Heart left ventricle (tissue), 16 donors: Measurements from ENCODE around the gene CDH12. TPM values are rescaled to one million over a fixed set of nuclear protein-coding genes. Genes with fewer than 3 reads are reported as not detected.

Experiments
- ATAC-seq, 4 donors: fragments of 200-7000 bp; cut with Tn5 transposase; one replicate each; pipeline ENCODE4 v1.9.1; 2020 to 2022; ENCODE audit warnings: moderate library complexity in 4 of 4, mild to moderate bottlenecking in 3 of 4, moderate number of reproducible peaks in 1 of 4
- DNase-seq, 5 donors: peaks; one replicate each; pipeline ENCODE4 v3.0.0-alpha.2; 2020
- H3K27ac ChIP-seq, 12 donors: fragments of 200-600 bp; sonication (generic) in 4 of 12; one replicate each; pipeline versions ENCODE4 v1.5.0 to v1.8.0; 2016 to 2022; ENCODE audit warnings: mild to moderate bottlenecking in 2 of 12
- H3K27me3 ChIP-seq, 9 donors: fragments of 200-600 bp; sonication (generic) in 2 of 9; one replicate each; pipeline versions ENCODE4 v1.5.1 to v1.8.0; 2016 to 2022; ENCODE audit warnings: mild to moderate bottlenecking in 3 of 9
- H3K36me3 ChIP-seq, 9 donors: fragments of 200-600 bp; sonication (generic) in 2 of 9; one replicate each; pipeline versions ENCODE4 v1.5.0 to v1.8.0; 2018 to 2022; ENCODE audit warnings: mild to moderate bottlenecking in 2 of 9
- H3K4me1 ChIP-seq, 12 donors: fragments of 200-600 bp; sonication (generic) in 4 of 12; one replicate each; pipeline versions ENCODE4 v1.5.0 to v1.8.0; 2016 to 2022; ENCODE audit warnings: mild to moderate bottlenecking in 3 of 12
- H3K4me3 ChIP-seq, 12 donors: fragments of 200-600 bp; sonication (generic) in 4 of 12; one replicate each; pipeline versions ENCODE4 v1.5.0 to v1.8.0; 2017 to 2022; ENCODE audit warnings: mild to moderate bottlenecking in 9 of 12, moderate library complexity in 4 of 12
- H3K9me3 ChIP-seq, 12 donors: fragments of 200-600 bp; sonication (generic) in 4 of 12; one replicate each; pipeline versions ENCODE4 v1.5.0 to v1.8.0; 2016 to 2022; ENCODE audit warnings: mild to moderate bottlenecking in 1 of 12
- CTCF ChIP-seq, 12 donors: fragments of 200-600 bp; sonication (generic) in 4 of 12; IDR thresholded peaks; one replicate each; pipeline versions ENCODE4 v1.5.0 to v1.8.0; 2018 to 2022; ENCODE audit warnings: antibody characterized with exemption in 12 of 12, mild to moderate bottlenecking in 5 of 12
- POLR2A ChIP-seq, 2 donors: fragments of 450-650 bp; IDR thresholded peaks; one replicate each; pipeline ENCODE4 v1.6.1; 2017; ENCODE audit warnings: antibody characterized with exemption in 2 of 2, mild to moderate bottlenecking in 2 of 2, moderate library complexity in 2 of 2
- WGBS, 4 donors: extraction: QIAGEN DNeasy Blood & Tissue Kit in 2 of 4; methylation state at CpG; one replicate each; pipeline versions ENCODE4 v1.1.5 to v1.1.7; 2013 to 2018; 5-methylcytosine and 5-hydroxymethylcytosine counted together
- intact Hi-C, 10 donors: fragments of 100-400 bp; cut with DNase I; formaldehyde crosslinking; loops; one replicate each; pipeline versions ENCODE4 v1.11.1 to v1.14.2; 2022
- polyA plus RNA-seq, 2 donors: library from polyadenylated mRNA; stranded (reverse); fragments of 200-250 nt; gene quantifications; one replicate each; pipeline ENCODE4 v1.2.3, GENCODE V29; 2013
- total RNA-seq, 9 donors: library from RNA; depleted of rRNA in 2 of 9; stranded (reverse); fragments of >200 nt in 2 of 9; fragmentation: NEBNext Ultra II Directional in 3 of 9; extraction: Animal tissue kit (Norgen Biotek cat#: 25700) in 3 of 9; gene quantifications; one replicate each; pipeline versions ENCODE4 v1.1.0 to v1.2.4, GENCODE V29; 2016 to 2023
- donor health status: ischemic (EF 13 %, LVEDD 7.1; RV severe dilation, severe dysfunction).
- donor health status: healthy with polysubstance abuse.
- donor health status: DM: no; HTN: yes; CAD: no.
- donor health status: DM: no; HTN: no; CAD: no.
- donor health status: ischemic (EF 25% LVEDD 6.9; RV normal size, moderate dysfunction).
- donor health status: ischemic (EF 25% LVEDD 5.7; RV mildly dilated, moderate dysfunction).
- donor health status: healthy.
- donor health status: DM: yes; HTN: yes; CAD: no.
- donor health status: ischemic (EF 35%, LVEDD 5.7; RV mildly dilated, moderate dysfunction).
- donor health status: nonischemic (EF 11% LVEDD 7.7; RV severe dilation, severe dysfunction).
- donor health status: DM: yes; HTN: yes; CAD: no.
- donor health status: PGD.
- donor health status: ischemic (EF 29% LVEDD 5.4; RV normal size, mild dysfunction).
- donor health status: nonischemic (EF 23%, LVEDD 6.1; RV moderate dilation, normal function).

CDH12 gene
- total and polyA plus RNA-seq, 11 donors = 0.11 TPM; not detected in 10

- intact Hi-C loops = no loop called here
These were observed 1045.2 kb downstream of the CDH12 start for GRCh38 chr5:21807953-21808352.

GRCh38 chr5:21806943-21807342 lies 1046.2 kb downstream of the CDH12 start:
- intact Hi-C loops = no loop called here
- H3K4me1 ChIP-seq = no peaks in the 10 kb centered on the region
- TF ChIP-seq CTCF (IDR thresholded peaks at IDR 0.05) (no peak), POLR2A (IDR thresholded peaks at IDR 0.05) (no peak)
- no peaks in the 10 kb centered on the region for H3K36me3 ChIP-seq
- WGBS, 4 donors = 0 to 33% (median 15%) methylated on average over 1 of the region's 1 CpG
- H3K4me3 ChIP-seq = no peak overlapping the region
- no peak overlapping the region for H3K27ac ChIP-seq
- ATAC-seq (no peak), DNase-seq (no peak)
- H3K27me3 ChIP-seq = no peaks in the 10 kb centered on the region
- H3K9me3 ChIP-seq = no peaks in the 10 kb centered on the region

More at GRCh38 chr5:21807953-21808352, 1045.2 kb downstream of the CDH12 start:
- WGBS, 4 donors = 55 to 63% (median 61%) methylated on average over 5 of the region's 5 CpGs
- Histone ChIP-seq H3K36me3 (no peaks in the 10 kb centered on the region), H3K4me3 (no peak overlapping the region), H3K27me3 (no peaks in the 10 kb centered on the region), H3K27ac (no peak overlapping the region), H3K9me3 (no peaks in the 10 kb centered on the region), H3K4me1 (no peaks in the 10 kb centered on the region)
- TF ChIP-seq CTCF (IDR thresholded peaks at IDR 0.05) (no peak), POLR2A (IDR thresholded peaks at IDR 0.05) (no peak)
- DNase-seq = no peak
- no peak for ATAC-seq

- WGBS, 4 donors = 70 to 80% (median 74%) methylated on average over 3 of the region's 3 CpGs
- no peak overlapping the region for H3K27ac ChIP-seq
- no peak overlapping the region for H3K4me3 ChIP-seq
- no peaks in the 10 kb centered on the region for H3K4me1 ChIP-seq
- H3K27me3 ChIP-seq = no peaks in the 10 kb centered on the region
- intact Hi-C loops = no loop called here
- TF ChIP-seq CTCF (IDR thresholded peaks at IDR 0.05) = no peak
- no peak for TF ChIP-seq POLR2A (IDR thresholded peaks at IDR 0.05)
- ATAC-seq = no peak
- DNase-seq = no peak
- no peaks in the 10 kb centered on the region for H3K36me3 ChIP-seq
- no peaks in the 10 kb centered on the region for H3K9me3 ChIP-seq
These were observed 1046.9 kb downstream of the CDH12 start for GRCh38 chr5:21806271-21806670.

GRCh38 chr5:21802869-21803490 lies 1050.2 kb downstream of the CDH12 start:
- Histone ChIP-seq H3K4me1 (no peaks in the 10 kb centered on the region), H3K27ac (no peak overlapping the region), H3K27me3 (no peaks in the 10 kb centered on the region), H3K9me3 (peaks cover 0 to 4% (median 0%) of the 10 kb centered on the region in 12 donors), H3K36me3 (no peaks in the 10 kb centered on the region), H3K4me3 (no peak overlapping the region)
- WGBS, 4 donors = 22 to 34% (median 30%) methylated on average over 4 of the region's 4 CpGs
- TF ChIP-seq CTCF (IDR thresholded peaks at IDR 0.05) (peak; percentile 22 to 66 (median 43)), POLR2A (IDR thresholded peaks at IDR 0.05) (no peak)
- ATAC-seq (no peak), DNase-seq (no peak)
- intact Hi-C loops = no loop called here
